H1 (cell line): ENCODE results near the gene TBCD. TPM values are rescaled to one million over a fixed set of nuclear protein-coding genes. Genes with fewer than 3 reads are reported as not detected.

ENCODE experiments used
- CTCF ChIA-PET: fragments of 300-600 bp; sonication (Branson Sonifier 250); formaldehyde crosslinking; loops from one replicate; lab custom pipeline; 2021; ENCODE audit not compliant: partially characterized antibody; lab: Charles Lee
- POLR2A ChIA-PET: fragments of 300-600 bp; sonication (Branson Sonifier 250); formaldehyde crosslinking; loops from one replicate; lab custom pipeline; 2021; ENCODE audit warnings: inconsistent platforms; ENCODE audit not compliant: partially characterized antibody; lab: Charles Lee
- DNase-seq, 2 experiments: peaks; one replicate each; pipeline versions ENCODE4 v3.0.0 to v3.0.0-alpha.2; 2010 to 2022; ENCODE audit warnings: low spot score in 2 of 2, low read depth in 1 of 2, mixed read lengths in 1 of 2
- FAIRE-seq: peaks from 2 replicates; lab custom pipeline; 2011; peaks lifted over from hg19 to GRCh38; lab: Jason Lieb, UNC
- H2AFZ ChIP-seq: 2 replicates; pipeline ENCODE4 v1.8.1; 2012; ENCODE audit warnings: low read length, inconsistent platforms
- H2AK5ac ChIP-seq: 2 replicates; pipeline ENCODE4 v1.6.1; 2013; ENCODE audit warnings: low read depth, low read length
- H2BK120ac ChIP-seq: replicated peaks from 2 replicates; pipeline ENCODE3; 2013; ENCODE audit warnings: low read depth, low read length, inconsistent platforms
- H2BK12ac ChIP-seq: 2 replicates; pipeline ENCODE4 v1.6.1; 2013; ENCODE audit warnings: low read depth, low read length
- H2BK15ac ChIP-seq: 2 replicates; pipeline ENCODE4 v1.6.1; 2013; ENCODE audit warnings: low read length
- H2BK20ac ChIP-seq: 2 replicates; pipeline ENCODE4 v1.6.1; 2013; ENCODE audit warnings: low read length
- H2BK5ac ChIP-seq: 2 replicates; pipeline ENCODE4 v1.6.1; 2013; ENCODE audit warnings: low read depth, low read length
- H3K14ac ChIP-seq: 2 replicates; pipeline ENCODE4 v1.6.1; 2013; ENCODE audit warnings: inconsistent platforms; ENCODE audit not compliant: insufficient read length
- H3K18ac ChIP-seq: 2 replicates; pipeline ENCODE4 v1.6.1; 2013; ENCODE audit warnings: low read length; ENCODE audit errors: extremely low read depth
- H3K23ac ChIP-seq: 2 replicates; pipeline ENCODE4 v1.6.1; 2013; ENCODE audit warnings: inconsistent platforms; ENCODE audit not compliant: insufficient read length
- H3K23me2 ChIP-seq: 2 replicates; pipeline ENCODE4 v1.6.1; 2013; ENCODE audit warnings: low read depth, low read length
- H3K27ac ChIP-seq: 2 replicates; pipeline ENCODE4 v1.6.1; 2011; ENCODE audit warnings: low read depth, low read length, inconsistent platforms
- H3K27me3 ChIP-seq, 4 experiments: replicated peaks in 1 of 4; 1 replicate in 1 of 4; 2 replicates in 3 of 4; pipeline versions ENCODE4 v1.6.1 to v1.8.1; 2011 to 2013; ENCODE audit warnings: low read length in 3 of 4, mild to moderate bottlenecking in 3 of 4, inconsistent platforms in 2 of 4, mixed read lengths in 2 of 4, moderate library complexity in 1 of 4; ENCODE audit not compliant: control insufficient read depth in 3 of 4, insufficient read depth in 3 of 4; ENCODE audit errors: extremely low read depth in 1 of 4
- H3K36me3 ChIP-seq, 4 experiments: 2 replicates each; pipeline versions ENCODE4 v1.6.1 to v1.8.1; 2011 to 2013; ENCODE audit warnings: mild to moderate bottlenecking in 4 of 4, low read length in 3 of 4, moderate library complexity in 2 of 4, control low read depth in 1 of 4, inconsistent platforms in 1 of 4; ENCODE audit not compliant: insufficient read depth in 4 of 4, control insufficient read depth in 2 of 4
- H3K4ac ChIP-seq: replicated peaks from 2 replicates; pipeline ENCODE3; 2013; ENCODE audit warnings: low read length, low read depth, mixed read lengths, inconsistent platforms; ENCODE audit not compliant: insufficient read length
- H3K4me1 ChIP-seq, 4 experiments: replicated peaks in 1 of 4; 1 replicate in 1 of 4; 2 replicates in 3 of 4; pipeline versions ENCODE4 v1.6.1 to v1.8.1; 2011 to 2013; ENCODE audit warnings: low read length in 3 of 4, inconsistent platforms in 2 of 4, mixed read lengths in 1 of 4; ENCODE audit not compliant: insufficient read depth in 4 of 4, control insufficient read depth in 3 of 4
- H3K4me2 ChIP-seq, 2 experiments: 2 replicates each; pipeline versions ENCODE4 v1.6.1 to v1.8.1; 2011 to 2013; ENCODE audit warnings: low read depth in 2 of 2, low read length in 2 of 2, control low read depth in 1 of 2, inconsistent platforms in 1 of 2, mild to moderate bottlenecking in 1 of 2; ENCODE audit not compliant: insufficient read depth in 1 of 2
- H3K4me3 ChIP-seq, 4 experiments: fragments of 200-600, 300-600 bp in 1 of 4; sonication (generic), shearing (Covaris generic), sonication (Bioruptor Twin) in 1 of 4; 2 replicates each; pipeline versions ENCODE4 v1.5.1 to v1.8.1; 2011 to 2016; ENCODE audit warnings: low read length in 4 of 4, low read depth in 3 of 4, control low read depth in 2 of 4, inconsistent platforms in 2 of 4, mild to moderate bottlenecking in 2 of 4, mixed read lengths in 1 of 4, moderate library complexity in 1 of 4; ENCODE audit not compliant: insufficient read depth in 2 of 4; ENCODE audit errors: extremely low read depth in 1 of 4
- H3K56ac ChIP-seq: replicated peaks from 2 replicates; pipeline ENCODE3; 2013; ENCODE audit warnings: low read depth, mild to moderate bottlenecking, mixed read lengths, low read length, inconsistent platforms; ENCODE audit not compliant: insufficient read length
- H3K79me1 ChIP-seq: 2 replicates; pipeline ENCODE4 v1.6.1; 2013; ENCODE audit warnings: low read depth, low read length, control low read depth
- H3K79me2 ChIP-seq, 2 experiments: 2 replicates each; pipeline versions ENCODE4 v1.6.1 to v1.8.1; 2012 to 2013; ENCODE audit warnings: low read length in 2 of 2, mild to moderate bottlenecking in 2 of 2, inconsistent platforms in 1 of 2; ENCODE audit not compliant: insufficient read depth in 2 of 2, control insufficient read depth in 1 of 2
- H3K9ac ChIP-seq, 4 experiments: replicated peaks in 1 of 4; 1 replicate in 1 of 4; 2 replicates in 3 of 4; pipeline versions ENCODE4 v1.6.1 to v1.8.1; 2011 to 2013; ENCODE audit warnings: low read depth in 3 of 4, low read length in 3 of 4, control low read depth in 2 of 4, mild to moderate bottlenecking in 2 of 4, moderate library complexity in 2 of 4, inconsistent platforms in 1 of 4; ENCODE audit errors: extremely low read depth in 1 of 4
- H3K9me3 ChIP-seq, 2 experiments: 2 replicates each; pipeline versions ENCODE4 v1.6.1 to v1.8.1; 2012 to 2013; ENCODE audit warnings: mild to moderate bottlenecking in 2 of 2, moderate library complexity in 2 of 2, control low read depth in 1 of 2, inconsistent platforms in 1 of 2, low read depth in 1 of 2, low read length in 1 of 2, mixed read lengths in 1 of 2; ENCODE audit not compliant: insufficient read depth in 2 of 2
- H4K20me1 ChIP-seq, 2 experiments: replicated peaks in 1 of 2; 2 replicates each; pipeline versions ENCODE3 to v1.8.1; 2011 to 2013; ENCODE audit warnings: inconsistent platforms in 2 of 2, low read length in 2 of 2, mild to moderate bottlenecking in 1 of 2; ENCODE audit not compliant: insufficient read depth in 2 of 2, control insufficient read depth in 1 of 2
- H4K5ac ChIP-seq: 2 replicates; pipeline ENCODE4 v1.6.1; 2013; ENCODE audit warnings: low read length, low read depth, mixed read lengths, inconsistent platforms; ENCODE audit not compliant: insufficient read length
- H4K8ac ChIP-seq: 2 replicates; pipeline ENCODE4 v1.8.0; 2013; ENCODE audit warnings: mild to moderate bottlenecking, moderate library complexity, low read length, inconsistent platforms; ENCODE audit not compliant: insufficient read depth; ENCODE audit errors: extremely low read depth
- H4K91ac ChIP-seq: replicated peaks from 2 replicates; pipeline ENCODE3; 2013; ENCODE audit warnings: low read length, mixed read lengths, inconsistent platforms; ENCODE audit not compliant: insufficient read length
- ASH2L ChIP-seq: fragments of 200-600, 300-600 bp; sonication (generic); IDR thresholded peaks from one replicate; pipeline ENCODE4 v1.7.1; 2017; ENCODE audit warnings: low read length
- BACH1 ChIP-seq: IDR thresholded peaks from 2 replicates; pipeline ENCODE4 v1.6.1; 2012; ENCODE audit warnings: low read length, improper control_type of control experiment
- CREB1 ChIP-seq: IDR thresholded peaks from 2 replicates; pipeline ENCODE4 v1.6.1; 2012; ENCODE audit warnings: inconsistent platforms
- CTBP2 ChIP-seq: IDR thresholded peaks from 2 replicates; pipeline ENCODE4 v1.7.0; 2011; ENCODE audit warnings: borderline replicate concordance, mild to moderate bottlenecking, moderate library complexity, mixed read lengths, low read length; ENCODE audit not compliant: insufficient read depth, insufficient read length
- EZH2 ChIP-seq: fragments of 200-600 bp; sonication (generic); IDR thresholded peaks from 2 replicates; pipeline ENCODE4 v1.7.1; 2012; ENCODE audit warnings: low read depth, mild to moderate bottlenecking, moderate library complexity, low read length, inconsistent platforms; ENCODE audit not compliant: severe bottlenecking
- GABPA ChIP-seq: IDR thresholded peaks from 2 replicates; pipeline ENCODE4 v1.6.1; 2011; ENCODE audit warnings: mild to moderate bottlenecking, low read length, moderate library complexity, borderline replicate concordance; ENCODE audit not compliant: insufficient read depth
- KDM1A ChIP-seq: fragments of 200-600, 300-600 bp; sonication (generic); IDR thresholded peaks from 2 replicates; pipeline ENCODE4 v1.7.1; 2016; ENCODE audit warnings: mild to moderate bottlenecking, low read length, borderline replicate concordance
- RAD21 ChIP-seq, 2 experiments: IDR thresholded peaks in 1 of 2; conservative IDR thresholded peaks in 1 of 2; 2 replicates each; pipeline ENCODE4 v1.6.1; 2011; ENCODE audit warnings: low read depth in 2 of 2, low read length in 2 of 2, improper control_type of control experiment in 1 of 2, inconsistent platforms in 1 of 2, mild to moderate bottlenecking in 1 of 2, moderate library complexity in 1 of 2
- RFX5 ChIP-seq: IDR thresholded peaks from 2 replicates; pipeline ENCODE4 v1.6.1; 2011; ENCODE audit warnings: low read depth, low read length, improper control_type of control experiment, borderline replicate concordance
- RXRA ChIP-seq: IDR thresholded peaks from 2 replicates; pipeline ENCODE4 v1.6.1; 2011; ENCODE audit warnings: low read depth, mild to moderate bottlenecking, low read length, moderate library complexity; ENCODE audit not compliant: insufficient read depth
- SRF ChIP-seq: IDR thresholded peaks from 2 replicates; pipeline ENCODE4 v1.6.1; 2011; ENCODE audit warnings: mild to moderate bottlenecking, low read depth, low read length, moderate library complexity
- SUZ12 ChIP-seq: fragments of 200-600 bp; sonication (generic); IDR thresholded peaks from 2 replicates; pipeline ENCODE4 v1.6.1; 2012; ENCODE audit warnings: mild to moderate bottlenecking, inconsistent platforms, low read length, moderate library complexity, mixed read lengths
- WGBS, 2 experiments: shearing (Covaris generic) in 1 of 2; methylation state at CpG; one replicate each; pipeline versions ENCODE4 v1.1.6 to v1.1.7; 2013 to 2015; ENCODE audit warnings: low lambda C conversion rate in 2 of 2, mixed read lengths in 2 of 2, inconsistent platforms in 1 of 2, low coverage in 1 of 2, missing lambda C conversion rate in 1 of 2; ENCODE audit not compliant: insufficient replicate concordance in 2 of 2, insufficient coverage in 1 of 2, insufficient read length in 1 of 2; ENCODE audit errors: extremely low coverage in 1 of 2, missing lambda C conversion rate in 1 of 2; 5-methylcytosine and 5-hydroxymethylcytosine counted together
- polyA plus RNA-seq, 7 experiments: library from polyadenylated mRNA; depleted of rRNA in 3 of 7; stranded (reverse) in 5 of 7; unstranded in 2 of 7; fragments of >200 nt in 5 of 7; fragments of 200-250 nt in 2 of 7; gene quantifications; 1 replicate in 5 of 7; 2 replicates in 1 of 7; 4 replicates in 1 of 7; pipeline versions ENCODE4 v1.2.1 to v1.2.3, GENCODE V29; 2011 to 2013; ENCODE audit warnings: missing spikeins in 2 of 7, mixed read lengths in 2 of 7
- total RNA-seq: library from RNA; stranded (reverse); fragmentation: NEBNext Ultra II Directional; extraction: Animal tissue kit (Norgen Biotek cat#: 25700); gene quantifications from 2 replicates; pipeline ENCODE4 v1.2.1, GENCODE V29; 2021

The TBCD gene
- total and polyA plus RNA-seq, 2 of the 8 experiments (the other 6 are each of a cell fraction or from before 2014, with no cell fraction given) = 118 to 162 TPM

DNA sequence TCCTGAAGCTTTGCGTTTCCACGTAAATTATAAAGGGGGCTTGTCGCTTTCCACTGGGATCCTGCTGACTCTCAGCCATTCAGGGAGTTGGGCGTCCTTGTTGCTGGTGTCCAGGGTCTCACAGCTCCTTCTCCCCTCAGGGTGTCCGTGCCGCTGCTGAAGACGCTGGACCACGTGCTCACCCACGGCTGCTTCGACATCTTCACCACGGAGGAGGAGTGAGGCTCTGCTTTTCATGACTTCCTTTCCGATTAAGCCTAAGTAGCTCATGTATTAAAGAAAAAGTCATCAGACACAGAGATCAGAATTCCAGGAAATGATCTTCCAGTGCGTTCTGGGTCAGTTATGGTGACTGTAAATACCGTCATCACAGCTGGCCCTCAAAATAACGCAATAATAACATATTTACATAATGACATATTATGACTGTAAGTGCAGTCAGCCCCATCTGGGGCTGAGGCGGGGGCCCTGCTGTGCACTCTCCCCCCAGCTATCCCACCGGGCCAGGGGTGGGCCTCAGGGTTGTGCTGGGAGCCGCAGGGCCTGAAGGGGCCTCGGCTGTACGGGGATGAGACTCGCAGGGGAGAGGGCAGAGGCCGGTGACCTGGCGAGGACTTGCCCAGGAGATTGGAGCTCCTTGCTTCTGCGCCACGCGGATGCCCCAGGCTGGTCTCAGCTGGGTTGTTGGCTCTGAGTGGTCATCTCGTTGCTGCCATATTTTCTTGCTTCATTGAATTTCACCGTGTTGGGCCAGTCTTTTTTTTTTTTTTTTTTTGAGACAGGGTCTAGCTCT lies 180.8 kb downstream of the TBCD start:
- no peak for FAIRE-seq
- Histone ChIP-seq H3K56ac (no peak overlapping the region), H2BK20ac (no peak overlapping the region)
- TF ChIP-seq SUZ12 (no peak), RFX5 (no peak), EZH2 (no peak), CTBP2 (no peak), KDM1A (no peak), RXRA (no peak), CREB1 (no peak), GABPA (no peak), ASH2L (no peak), SRF (no peak), BACH1 (no peak), RAD21 (IDR thresholded peaks at IDR 0.05 in 1 of 2, conservative IDR thresholded peaks at IDR 0.05 in 1 of 2; ENCODE audit: low read depth in 2 of 2, low read length in 2 of 2) (no peak)

More for the DNA sequence above, 180.8 kb downstream of the TBCD start:
- H2AFZ ChIP-seq = no peak overlapping the region
- H3K4me1 ChIP-seq = no peaks in the 10 kb centered on the region
- no peak overlapping the region for H4K91ac ChIP-seq
- H2BK120ac ChIP-seq = no peak overlapping the region
- no peak overlapping the region for H3K14ac ChIP-seq
- POLR2A ChIA-PET = no interaction called here
- H3K23ac ChIP-seq = no peak overlapping the region
- H2BK15ac ChIP-seq = no peak overlapping the region
- no peak overlapping the region for H4K5ac ChIP-seq
- no peak overlapping the region for H3K4ac ChIP-seq
- H3K27me3 ChIP-seq = no peaks in the 10 kb centered on the region
- CTCF ChIA-PET = interaction anchor here (0.8 to 2.9 kb wide), 5 partner anchors 9 to 151 kb away, joined by 3 to 12 read pairs (median 3); no protein-coding TSS in a partner anchor
- no peak overlapping the region for H3K18ac ChIP-seq
- H4K20me1 ChIP-seq = peaks cover 0 to 8% of the 10 kb centered on the region in 2 experiments
- H3K79me1 ChIP-seq = no peaks in the 10 kb centered on the region; the same call in none of the 2 replicates
- H3K23me2 ChIP-seq = no peaks in the 10 kb centered on the region
- no peaks in the 10 kb centered on the region for H3K79me2 ChIP-seq
- H3K9me3 ChIP-seq = no peaks in the 10 kb centered on the region
- no peak overlapping the region for H3K27ac ChIP-seq
- H3K4me2 ChIP-seq = no peak overlapping the region
- no peak overlapping the region for H3K4me3 ChIP-seq
- no peak overlapping the region for H2BK5ac ChIP-seq
- WGBS, 2 experiments = 92% methylated on average over 25 of the region's 28 CpGs; no CpG with 5 or more reads in 1 of the 2 experiments
- H2BK12ac ChIP-seq = no peak overlapping the region
- H3K9ac ChIP-seq = no peak overlapping the region
- peaks cover 0 to 43% (median 27%) of the 10 kb centered on the region in 4 experiments; a peak in 6 of 8 replicates for H3K36me3 ChIP-seq
- no peak overlapping the region; the same call in 1 of the 2 replicates for H4K8ac ChIP-seq
- DNase-seq = no peak
- H2AK5ac ChIP-seq = no peak overlapping the region
